HepG2 (cell line): Measurements from ENCODE around the gene HECTD3. TPM values are rescaled to one million over a fixed set of nuclear protein-coding genes. Genes with fewer than 3 reads are reported as not detected.

ENCODE experiments used
- ATAC-seq: fragments of 200-7000 bp; cut with Tn5 transposase; 3 replicates; pipeline ENCODE4 v1.9.1; 2020; ENCODE audit warnings: mild to moderate bottlenecking, moderate library complexity
- BruUV-seq: library from RNA; stranded (reverse); fragments of 400-500 nt; replicated peaks from 2 replicates; lab custom pipeline; 2021; lab: Mats Ljungman, UMichigan
- CTCF ChIA-PET: fragments of 300-600 bp; formaldehyde crosslinking; extraction: SDS; loops from one replicate; lab custom pipeline; 2021; ENCODE audit warnings: low total read pairs, inconsistent platforms, low intra/inter-chr PET ratio; lab: Yijun Ruan, JAX
- POLR2A ChIA-PET: fragments of 350-600 bp; sonication (Branson Sonifier 250); formaldehyde crosslinking; loops from one replicate; lab custom pipeline; 2020; ENCODE audit warnings: antibody characterized with exemption, inconsistent platforms; lab: Yijun Ruan, JAX
- DNase-seq: peaks from one replicate; pipeline ENCODE4 v3.0.0-alpha.2; 2015; ENCODE audit warnings: low spot score
- FAIRE-seq: peaks from 3 replicates; lab custom pipeline; 2011; peaks lifted over from hg19 to GRCh38; lab: Jason Lieb, UNC
- H2AFZ ChIP-seq: one replicate; pipeline ENCODE4 v1.6.1; 2011; ENCODE audit warnings: low read length, inconsistent platforms
- H3K27ac ChIP-seq: fragments of 300-600 bp; 3 replicates; pipeline ENCODE4 v1.8.0; 2011; ENCODE audit warnings: mixed run types, mild to moderate bottlenecking, mixed read lengths, low read length, inconsistent platforms; ENCODE audit not compliant: insufficient read depth; ENCODE audit errors: extremely low read length
- H3K27me3 ChIP-seq, 2 experiments: fragments of 200-600 bp in 1 of 2; 2 replicates in 1 of 2; 3 replicates in 1 of 2; pipeline versions ENCODE4 v1.6.0 to v1.8.0; 2011; ENCODE audit warnings: low read length in 2 of 2, mild to moderate bottlenecking in 2 of 2, moderate library complexity in 2 of 2, inconsistent platforms in 1 of 2; ENCODE audit not compliant: insufficient read depth in 2 of 2, control insufficient read depth in 1 of 2
- H3K36me3 ChIP-seq, 2 experiments: fragments of 200-600 bp in 1 of 2; replicated peaks in 1 of 2; 2 replicates in 1 of 2; 3 replicates in 1 of 2; pipeline versions ENCODE4 v1.5.1 to v1.8.0; 2011; ENCODE audit warnings: low read length in 2 of 2, inconsistent platforms in 1 of 2; ENCODE audit not compliant: insufficient read depth in 2 of 2, control insufficient read depth in 1 of 2
- H3K4me1 ChIP-seq: 2 replicates; pipeline ENCODE4 v1.5.1; 2012; ENCODE audit warnings: low read length, inconsistent platforms; ENCODE audit not compliant: insufficient read depth
- H3K4me2 ChIP-seq: 2 replicates; pipeline ENCODE4 v1.6.0; 2011; ENCODE audit warnings: low read depth, low read length, inconsistent platforms
- H3K4me3 ChIP-seq, 3 experiments: fragments of 200-600 bp in 1 of 3; sonication (generic), shearing (Covaris generic) in 1 of 3; replicated peaks in 1 of 3; 2 replicates each; pipeline ENCODE4 v1.5.1; 2011 to 2016; ENCODE audit warnings: low read length in 3 of 3, inconsistent platforms in 2 of 3, low read depth in 2 of 3, mild to moderate bottlenecking in 2 of 3, control low read depth in 1 of 3, mixed read lengths in 1 of 3; ENCODE audit not compliant: insufficient read depth in 1 of 3
- H3K79me2 ChIP-seq: one replicate; pipeline ENCODE4 v1.6.1; 2011; ENCODE audit warnings: low read length, inconsistent platforms; ENCODE audit not compliant: insufficient read depth
- H3K9ac ChIP-seq: 2 replicates; pipeline ENCODE4 v1.6.0; 2011; ENCODE audit warnings: mild to moderate bottlenecking, low read depth, low read length, inconsistent platforms; ENCODE audit not compliant: insufficient read depth
- H3K9me3 ChIP-seq: 2 replicates; pipeline ENCODE4 v1.5.1; 2012; ENCODE audit warnings: mild to moderate bottlenecking, low read length
- H4K20me1 ChIP-seq: 2 replicates; pipeline ENCODE4 v1.6.0; 2011; ENCODE audit warnings: inconsistent platforms, mild to moderate bottlenecking, low read length, moderate library complexity; ENCODE audit not compliant: insufficient read depth
- REPIN1 ChIP-seq: sonication (generic); formaldehyde crosslinking; IDR thresholded peaks from 2 replicates; pipeline ENCODE4 v1.8.0; 2022; ENCODE audit warnings: missing genetic modification reagents, low read depth, mild to moderate bottlenecking, borderline replicate concordance
- SNRNP70 ChIP-seq: fragments of 200-400 bp; formaldehyde crosslinking; IDR thresholded peaks from 2 replicates; pipeline ENCODE4 v1.6.1; 2017; ENCODE audit warnings: mild to moderate bottlenecking, low read depth, low read length, moderate library complexity
- ZNF484 ChIP-seq: sonication (generic); formaldehyde crosslinking; IDR thresholded peaks from 2 replicates; pipeline ENCODE4 v1.5.1; 2020; ENCODE audit warnings: mild to moderate bottlenecking, low read depth, missing genetic modification reagents, borderline replicate concordance
- ZNF720 ChIP-seq: sonication (generic); formaldehyde crosslinking; IDR thresholded peaks from 2 replicates; pipeline ENCODE4 v1.4.0; 2020; ENCODE audit warnings: missing genetic modification reagents
- WGBS: methylation state at CpG from one replicate; pipeline ENCODE4 v1.1.6; 2017; ENCODE audit warnings: low lambda C conversion rate; 5-methylcytosine and 5-hydroxymethylcytosine counted together
- in situ Hi-C: cut with HindIII; loops from 2 replicates; pipeline ENCODE4 v1.10.0; 2017; ENCODE audit warnings: low pct_unique_long_range_greater_than_20kb; ENCODE audit not compliant: extremely low pct_ligation_motif_present
- intact Hi-C: fragments of 100-400 bp; cut with micrococcal nuclease; formaldehyde crosslinking; loops from one replicate; pipeline ENCODE4 v1.10.0; 2022; ENCODE audit not compliant: unreplicated experiment
- polyA plus RNA-seq, 8 experiments: library from polyadenylated mRNA; depleted of rRNA in 3 of 8; stranded (reverse) in 7 of 8; unstranded in 1 of 8; fragments of >200 nt; fragmentation: Illumina TruSeq in 4 of 8; extraction: Trizol in 4 of 8; gene quantifications; 2 replicates each; pipeline versions ENCODE4 v1.2.1 to v1.2.3, GENCODE V29; 2011 to 2016; ENCODE audit warnings: low read depth in 4 of 8, missing spikeins in 1 of 8, mixed read lengths in 1 of 8; ENCODE audit not compliant: insufficient read depth in 1 of 8
- total RNA-seq, 5 experiments: library from RNA; depleted of rRNA; stranded (reverse); fragments of >200 nt; fragmentation: Illumina TruSeq; extraction: Trizol; gene quantifications; 2 replicates each; pipeline ENCODE4 v1.2.3, GENCODE V29; 2016; ENCODE audit warnings: low read depth in 1 of 5
- TF ChIP-seq, protein P1 (sequence below): sonication (generic); formaldehyde crosslinking; IDR thresholded peaks from 2 replicates; pipeline ENCODE4 v1.8.0; 2022; ENCODE audit warnings: missing genetic modification reagents, mild to moderate bottlenecking, moderate library complexity, borderline replicate concordance
- TF ChIP-seq, protein P2 (sequence below): sonication (generic); formaldehyde crosslinking; IDR thresholded peaks from 2 replicates; pipeline ENCODE4 v1.8.1; 2022; ENCODE audit warnings: mild to moderate bottlenecking, missing genetic modification reagents

Gene HECTD3
- total and polyA plus RNA-seq, 2 of the 13 experiments (the other 11 are each of a cell fraction or from before 2014, with no cell fraction given): 18.6 to 24.5 TPM

- DNase-seq (no peak), ATAC-seq (no peak), FAIRE-seq (no peak)
- Histone ChIP-seq H3K4me3 (no peak overlapping the region), H2AFZ (no peak overlapping the region), H3K9ac (no peak overlapping the region), H3K4me1 (no peaks in the 10 kb centered on the region), H3K79me2 (no peaks in the 10 kb centered on the region), H3K4me2 (no peak overlapping the region), H3K27me3 (no peaks in the 10 kb centered on the region), H3K27ac (no peak overlapping the region), H4K20me1 (no peaks in the 10 kb centered on the region), H3K36me3 (peaks cover 10 to 42% of the 10 kb centered on the region in 2 experiments), H3K9me3 (no peaks in the 10 kb centered on the region)
- BruUV-seq: no TSS peak
- in situ Hi-C loops: no loop called here
- POLR2A ChIA-PET: no interaction called here
- intact Hi-C loops: no loop called here
- CTCF ChIA-PET: no interaction called here
- no peak for TF ChIP-seq SNRNP70
- TF ChIP-seq, protein P1, sequence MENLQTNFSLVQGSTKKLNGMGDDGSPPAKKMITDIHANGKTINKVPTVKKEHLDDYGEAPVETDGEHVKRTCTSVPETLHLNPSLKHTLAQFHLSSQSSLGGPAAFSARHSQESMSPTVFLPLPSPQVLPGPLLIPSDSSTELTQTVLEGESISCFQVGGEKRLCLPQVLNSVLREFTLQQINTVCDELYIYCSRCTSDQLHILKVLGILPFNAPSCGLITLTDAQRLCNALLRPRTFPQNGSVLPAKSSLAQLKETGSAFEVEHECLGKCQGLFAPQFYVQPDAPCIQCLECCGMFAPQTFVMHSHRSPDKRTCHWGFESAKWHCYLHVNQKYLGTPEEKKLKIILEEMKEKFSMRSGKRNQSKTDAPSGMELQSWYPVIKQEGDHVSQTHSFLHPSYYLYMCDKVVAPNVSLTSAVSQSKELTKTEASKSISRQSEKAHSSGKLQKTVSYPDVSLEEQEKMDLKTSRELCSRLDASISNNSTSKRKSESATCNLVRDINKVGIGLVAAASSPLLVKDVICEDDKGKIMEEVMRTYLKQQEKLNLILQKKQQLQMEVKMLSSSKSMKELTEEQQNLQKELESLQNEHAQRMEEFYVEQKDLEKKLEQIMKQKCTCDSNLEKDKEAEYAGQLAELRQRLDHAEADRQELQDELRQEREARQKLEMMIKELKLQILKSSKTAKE: no peak
- TF ChIP-seq ZNF484: no peak
- TF ChIP-seq ZNF720 (CRISPR knock-in tag): no peak
- TF ChIP-seq, protein P2, sequence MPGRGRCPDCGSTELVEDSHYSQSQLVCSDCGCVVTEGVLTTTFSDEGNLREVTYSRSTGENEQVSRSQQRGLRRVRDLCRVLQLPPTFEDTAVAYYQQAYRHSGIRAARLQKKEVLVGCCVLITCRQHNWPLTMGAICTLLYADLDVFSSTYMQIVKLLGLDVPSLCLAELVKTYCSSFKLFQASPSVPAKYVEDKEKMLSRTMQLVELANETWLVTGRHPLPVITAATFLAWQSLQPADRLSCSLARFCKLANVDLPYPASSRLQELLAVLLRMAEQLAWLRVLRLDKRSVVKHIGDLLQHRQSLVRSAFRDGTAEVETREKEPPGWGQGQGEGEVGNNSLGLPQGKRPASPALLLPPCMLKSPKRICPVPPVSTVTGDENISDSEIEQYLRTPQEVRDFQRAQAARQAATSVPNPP (CRISPR knock-in tag): no peak
- no peak for TF ChIP-seq REPIN1
- 96% methylated on average over 2 of the region's 2 CpGs for WGBS
These were observed 48.7 kb upstream of the HECTD3 start for GRCh38 chr1:45059829-45060228.
